Stimulated activated naive B cell treated with anti-CD40 and anti-IgM and Interleukin-4, amounts not matched to agents 10 μg/mL and 1 μg/mL and 100 μg/mL, for 72 hours (primary cell): ENCODE measurements around the gene CIB1.

Experiments
- ATAC-seq, 2 donors: fragments of 150-1000 bp; cut with Tn5 transposase; replicated peaks; 2 replicates each; pipeline ENCODE4 v1.10.0; 2021; ENCODE audit warnings: moderate library complexity in 1 of 2
- DNase-seq: peaks from one replicate; pipeline ENCODE4 v3.0.0; 2021
- H3K27ac Mint-ChIP-seq: one replicate; pipeline ENCODE4 v1.8.0; 2022; ENCODE audit warnings: mild to moderate bottlenecking, mixed read lengths
- H3K27me3 Mint-ChIP-seq, 2 donors: one replicate each; pipeline ENCODE4 v1.8.0; 2022; ENCODE audit warnings: mixed read lengths in 2 of 2
- H3K36me3 Mint-ChIP-seq, 2 donors: one replicate each; pipeline ENCODE4 v1.8.0; 2022; ENCODE audit warnings: mixed read lengths in 2 of 2, mild to moderate bottlenecking in 1 of 2
- H3K4me1 Mint-ChIP-seq, 2 donors: one replicate each; pipeline ENCODE4 v1.8.0; 2022; ENCODE audit warnings: mixed read lengths in 2 of 2, mild to moderate bottlenecking in 1 of 2
- H3K4me3 Mint-ChIP-seq, 2 donors: one replicate each; pipeline ENCODE4 v1.8.0; 2022; ENCODE audit warnings: mild to moderate bottlenecking in 2 of 2, mixed read lengths in 2 of 2, moderate library complexity in 1 of 2
- H3K9me3 Mint-ChIP-seq, 2 donors: one replicate each; pipeline ENCODE4 v1.8.0; 2022; ENCODE audit warnings: mixed read lengths in 2 of 2, mild to moderate bottlenecking in 1 of 2

The CIB1 gene

DNA sequence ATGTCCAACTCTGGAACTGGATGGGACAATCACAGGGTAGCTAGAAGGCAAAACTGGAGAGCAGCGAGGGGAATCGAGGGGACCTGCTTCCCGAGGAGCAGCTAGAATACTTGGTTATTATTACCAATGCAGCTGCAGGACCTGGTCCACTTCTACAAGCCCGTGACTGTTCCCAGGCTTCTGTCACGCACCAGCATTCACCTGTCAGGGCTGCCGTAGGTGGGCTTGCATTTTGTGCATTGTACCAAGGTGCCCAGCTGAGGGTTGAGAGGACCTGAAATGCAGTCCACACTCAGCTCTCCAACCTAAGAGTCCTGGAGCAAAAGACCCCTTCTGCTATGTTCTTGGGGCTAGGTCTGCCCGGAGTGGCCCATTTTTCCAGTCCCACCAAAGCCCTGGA is 30.3 kb downstream of the CIB1 start:
- Mint-ChIP-seq H3K9me3 (no peaks in the 10 kb centered on the region), H3K27ac (no peak overlapping the region), H3K27me3 (no peaks in the 10 kb centered on the region), H3K36me3 (no peaks in the 10 kb centered on the region), H3K4me3 (no peak overlapping the region), H3K4me1 (peaks cover 52 to 87% of the 10 kb centered on the region in 2 donors)
- DNase-seq = no peak
- no peak for ATAC-seq

DNA sequence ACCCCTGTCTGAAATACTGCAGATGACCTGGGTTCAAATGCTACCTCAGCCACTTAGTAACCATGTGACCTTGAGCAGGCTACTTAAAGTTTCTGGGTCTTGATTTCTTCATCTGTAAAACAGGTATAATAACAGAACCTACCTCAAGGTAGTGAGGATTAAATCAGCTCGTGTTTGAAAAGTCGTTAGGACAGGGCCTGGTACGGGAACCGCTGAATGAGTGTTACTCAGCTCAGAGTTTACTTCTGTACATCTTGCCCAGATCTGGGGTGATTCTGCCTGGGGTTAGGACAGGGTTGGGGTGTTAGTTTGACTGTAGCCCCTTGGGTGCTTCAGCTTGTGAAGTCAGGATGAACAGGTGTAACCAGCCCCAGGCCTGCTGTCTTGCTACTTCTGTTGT is 30.8 kb downstream of the CIB1 start:
- H3K36me3 Mint-ChIP-seq = no peaks in the 10 kb centered on the region
- no peak for ATAC-seq
- no peaks in the 10 kb centered on the region for H3K9me3 Mint-ChIP-seq
- H3K4me3 Mint-ChIP-seq = peak overlapping the region; percentile 88 to 97
- H3K27ac Mint-ChIP-seq = peak overlapping the region; percentile 88
- H3K27me3 Mint-ChIP-seq = no peaks in the 10 kb centered on the region
- no peak for DNase-seq
- peaks cover 53 to 86% of the 10 kb centered on the region in 2 donors for H3K4me1 Mint-ChIP-seq

DNA sequence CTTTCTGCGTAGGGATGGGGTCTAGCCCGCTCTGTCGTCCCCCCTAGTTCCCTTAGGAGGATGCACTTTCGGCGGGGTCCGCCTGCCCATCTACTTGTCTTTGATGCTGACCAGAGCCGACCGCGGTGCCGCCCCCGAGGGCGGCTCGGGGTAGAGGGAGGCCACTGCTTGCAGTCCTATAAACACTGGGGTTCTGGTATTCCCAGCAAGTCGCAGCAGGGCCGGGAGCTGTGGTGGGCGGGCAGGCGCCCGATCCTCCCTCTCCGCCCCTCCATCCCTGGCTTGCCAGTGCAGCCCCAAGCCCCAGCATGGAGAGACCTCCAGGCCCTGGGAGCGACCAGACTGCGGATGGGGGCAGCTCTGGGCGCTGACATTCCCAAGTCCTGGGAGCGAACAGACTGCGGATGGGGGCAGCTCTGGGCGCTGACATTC is 31.8 kb downstream of the CIB1 start:
- DNase-seq = no peak
- Mint-ChIP-seq H3K9me3 (no peaks in the 10 kb centered on the region), H3K27me3 (no peaks in the 10 kb centered on the region), H3K4me1 (peaks cover 51 to 76% of the 10 kb centered on the region in 2 donors), H3K36me3 (no peaks in the 10 kb centered on the region), H3K27ac (peak overlapping the region; percentile 88), H3K4me3 (peak overlapping the region; percentile 88 to 97)
- peak; percentile 1 to 7 for ATAC-seq

DNA sequence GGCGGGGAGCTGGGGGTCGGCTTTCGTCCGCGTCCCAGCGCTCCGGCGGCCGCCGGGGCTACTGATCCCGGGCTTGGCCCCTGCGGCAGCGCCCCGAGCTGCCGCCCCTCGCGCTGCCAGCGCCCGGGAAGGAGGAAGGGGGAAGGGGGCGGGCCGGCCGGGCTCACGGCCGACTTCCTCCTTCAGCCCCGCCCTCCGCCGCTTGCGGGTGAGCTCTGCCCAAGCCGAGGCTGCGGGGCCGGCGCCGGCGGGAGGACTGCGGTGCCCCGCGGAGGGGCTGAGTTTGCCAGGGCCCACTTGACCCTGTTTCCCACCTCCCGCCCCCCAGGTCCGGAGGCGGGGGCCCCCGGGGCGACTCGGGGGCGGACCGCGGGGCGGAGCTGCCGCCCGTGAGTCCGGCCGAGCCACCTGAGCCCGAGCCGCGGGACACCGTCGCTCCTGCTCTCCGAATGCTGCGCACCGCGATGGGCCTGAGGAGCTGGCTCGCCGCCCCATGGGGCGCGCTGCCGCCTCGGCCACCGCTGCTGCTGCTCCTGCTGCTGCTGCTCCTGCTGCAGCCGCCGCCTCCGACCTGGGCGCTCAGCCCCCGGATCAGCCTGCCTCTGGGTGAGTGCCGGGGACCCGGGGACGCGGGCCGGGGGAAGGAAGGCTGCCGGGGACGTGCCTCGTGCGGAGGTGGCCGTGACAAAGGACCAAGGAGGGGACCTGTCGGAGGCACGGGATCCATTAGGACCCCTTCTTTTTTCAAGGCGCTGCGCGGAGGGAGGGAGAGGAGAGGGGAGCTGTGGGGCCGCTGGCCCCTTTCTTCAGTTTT is 32.4 kb downstream of the CIB1 start, which contains the start of gene SEMA4B:
TSS of gene SEMA4B (plus strand) at position 201 of the 814 bp plus-strand sequence. CDS start at position 450, 249 bp downstream.
- Mint-ChIP-seq H3K4me3 (peak within 1 kb of the TSS; percentile 92 to 97), H3K36me3 (no peaks in the 10 kb centered on the region), H3K27me3 (no peaks in the 10 kb centered on the region), H3K4me1 (peaks cover 46 to 70% of the 10 kb centered on the region in 2 donors), H3K27ac (peak within 1 kb of the TSS; percentile 92), H3K9me3 (no peaks in the 10 kb centered on the region)
- DNase-seq (no peak), ATAC-seq (peak; percentile 87 to 91)

DNA sequence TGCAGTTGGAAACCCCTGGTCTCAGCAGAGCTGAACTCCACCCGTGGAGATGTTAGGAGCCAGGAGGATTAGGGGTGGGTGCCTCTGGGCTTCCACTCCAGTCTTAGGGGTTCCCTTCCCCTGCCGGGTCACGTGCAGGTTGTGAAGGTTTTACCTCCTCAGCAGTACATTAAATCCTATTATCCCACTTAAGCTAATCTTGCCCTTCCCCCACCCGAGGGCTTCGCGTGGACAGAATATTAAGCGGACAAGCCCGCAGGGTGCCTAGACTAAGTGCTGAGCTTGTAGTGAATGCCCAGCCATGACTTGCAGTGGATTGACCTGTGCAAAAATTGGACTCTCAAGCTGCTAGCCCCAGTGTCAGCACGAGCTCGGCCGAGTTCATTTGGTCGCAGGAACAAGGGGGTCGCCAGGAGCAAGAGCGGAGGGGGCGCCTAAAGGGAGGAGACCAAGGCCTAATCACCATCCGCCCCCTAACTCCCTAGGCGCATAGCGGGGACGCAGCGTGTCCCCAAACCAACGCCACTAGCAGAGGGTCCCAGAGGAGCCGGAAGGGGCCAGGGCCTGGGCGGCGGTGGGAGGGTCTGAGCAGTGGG is 33.1 kb downstream of the CIB1 start:
- no peaks in the 10 kb centered on the region for H3K9me3 Mint-ChIP-seq
- H3K4me3 Mint-ChIP-seq = peak overlapping the region; percentile 92 to 97
- ATAC-seq (peak; percentile 6 to 47), DNase-seq (no peak)
- peaks cover 39 to 65% of the 10 kb centered on the region in 2 donors for H3K4me1 Mint-ChIP-seq
- H3K36me3 Mint-ChIP-seq = no peaks in the 10 kb centered on the region
- peak overlapping the region; percentile 92 for H3K27ac Mint-ChIP-seq
- no peaks in the 10 kb centered on the region for H3K27me3 Mint-ChIP-seq

DNA sequence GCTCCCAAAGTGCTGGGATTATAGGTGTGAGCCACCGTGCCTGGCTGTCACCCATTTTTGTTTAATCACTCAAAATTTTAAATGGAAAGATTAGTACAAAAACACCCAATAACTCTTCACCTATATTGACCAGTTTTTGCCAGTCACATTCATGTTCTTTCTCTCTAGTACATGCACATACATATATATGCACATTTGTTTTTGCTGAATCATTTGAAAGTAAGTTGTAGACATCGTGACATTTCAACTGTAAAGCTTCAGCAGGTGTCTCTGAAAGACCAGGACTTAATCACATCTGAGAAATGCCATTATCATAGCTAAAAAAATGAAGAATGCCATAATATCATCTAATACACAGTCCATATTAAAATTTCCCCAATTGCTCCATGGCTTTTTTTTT is 39.1 kb downstream of the CIB1 start:
- no peak for ATAC-seq
- DNase-seq = no peak
- Mint-ChIP-seq H3K27me3 (no peaks in the 10 kb centered on the region), H3K4me1 (peaks cover 57 to 71% of the 10 kb centered on the region in 2 donors), H3K27ac (peak overlapping the region; percentile 62), H3K36me3 (peaks cover 0 to 5% of the 10 kb centered on the region in 2 donors), H3K9me3 (no peaks in the 10 kb centered on the region), H3K4me3 (peak overlapping the region in 1 of 2 donors; percentile 27)

DNA sequence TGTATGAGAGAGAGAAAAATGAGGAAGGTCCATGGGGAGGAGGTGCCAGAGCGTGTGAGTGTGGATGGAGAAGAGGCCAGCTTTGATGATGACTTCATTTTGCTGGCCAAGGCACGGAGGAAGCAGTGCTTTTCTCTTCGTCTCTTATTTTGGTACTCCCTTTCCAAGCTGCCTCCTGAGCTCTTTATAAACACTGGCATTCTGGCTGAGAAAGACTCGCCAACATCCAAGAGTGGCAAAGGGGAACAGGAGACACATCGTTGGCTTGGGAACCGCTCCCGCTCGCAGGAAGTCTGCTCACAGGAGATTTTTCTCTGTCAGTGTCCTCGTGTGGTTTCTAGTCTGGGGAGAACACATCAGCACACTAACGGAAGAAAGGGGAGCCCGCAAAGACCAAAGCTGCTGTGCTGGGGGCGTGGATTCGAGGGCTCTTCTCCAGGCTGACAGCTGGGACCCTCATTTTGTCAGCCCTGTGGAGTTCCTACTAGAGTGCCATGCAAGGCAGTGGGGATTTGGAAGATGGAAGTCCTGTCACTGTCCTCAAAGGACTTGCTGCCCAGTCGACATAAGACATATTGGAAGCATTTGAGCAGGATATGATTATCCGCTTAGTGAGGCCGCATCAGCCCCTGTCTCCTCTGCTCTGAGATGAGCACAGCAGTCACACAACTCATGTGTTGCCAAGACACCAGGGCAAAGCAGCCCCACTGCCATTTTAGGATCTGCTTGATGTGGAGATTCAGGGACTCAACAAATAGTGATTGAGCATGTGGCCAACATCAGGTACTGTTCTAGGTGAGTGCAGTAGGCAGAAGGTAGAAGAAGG is 40.6 kb downstream of the CIB1 start:
- no peaks in the 10 kb centered on the region for H3K9me3 Mint-ChIP-seq
- H3K27ac Mint-ChIP-seq = peak overlapping the region; percentile 91
- ATAC-seq (no peak), DNase-seq (no peak)
- no peaks in the 10 kb centered on the region for H3K27me3 Mint-ChIP-seq
- H3K36me3 Mint-ChIP-seq = peaks cover 0 to 5% of the 10 kb centered on the region in 2 donors
- peak overlapping the region; percentile 5 to 73 for H3K4me3 Mint-ChIP-seq
- peaks cover 55 to 70% of the 10 kb centered on the region in 2 donors for H3K4me1 Mint-ChIP-seq

DNA sequence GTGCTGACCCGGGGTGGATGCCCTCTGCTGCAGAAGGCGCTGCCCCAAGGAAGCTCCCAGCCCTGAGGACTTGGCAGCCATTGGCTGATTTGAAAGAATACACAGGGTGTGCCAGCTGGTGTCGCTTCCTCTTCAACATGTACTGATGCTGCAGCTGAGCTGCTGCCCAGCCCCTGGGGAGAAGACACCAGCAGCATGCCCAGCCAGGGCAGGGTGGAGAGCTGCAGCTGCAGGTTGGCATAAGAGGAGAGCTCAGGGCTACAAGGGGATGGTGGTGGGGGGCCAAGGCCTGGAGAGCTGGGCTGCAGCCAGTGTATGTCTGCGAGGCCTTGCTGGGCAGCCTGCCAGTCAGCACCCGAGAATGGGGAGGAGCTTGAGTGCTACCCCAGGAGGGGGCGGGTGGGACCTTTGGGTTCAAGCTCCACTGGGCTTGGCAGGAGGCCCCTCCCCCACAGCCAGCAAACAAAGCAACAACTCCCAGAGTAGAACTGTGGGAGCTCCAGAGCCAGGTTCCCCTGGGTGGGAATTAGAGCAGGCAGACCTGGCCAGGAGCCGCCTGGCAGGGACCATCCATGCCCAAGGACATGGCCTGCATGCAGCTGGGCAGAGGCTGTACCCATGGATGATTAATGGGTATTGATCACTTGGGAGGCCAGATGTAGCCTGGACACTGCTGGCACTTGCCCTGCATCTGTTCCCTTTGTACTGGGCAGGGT is 41.8 kb downstream of the CIB1 start:
- H3K27me3 Mint-ChIP-seq = no peaks in the 10 kb centered on the region
- H3K36me3 Mint-ChIP-seq = peaks cover 0 to 10% of the 10 kb centered on the region in 2 donors
- H3K27ac Mint-ChIP-seq = peak overlapping the region; percentile 92
- peak overlapping the region; percentile 78 to 80 for H3K4me3 Mint-ChIP-seq
- no peaks in the 10 kb centered on the region for H3K9me3 Mint-ChIP-seq
- DNase-seq (peak; percentile 70), ATAC-seq (peak; percentile 88 to 90)
- H3K4me1 Mint-ChIP-seq = peaks cover 60 to 79% of the 10 kb centered on the region in 2 donors

DNA sequence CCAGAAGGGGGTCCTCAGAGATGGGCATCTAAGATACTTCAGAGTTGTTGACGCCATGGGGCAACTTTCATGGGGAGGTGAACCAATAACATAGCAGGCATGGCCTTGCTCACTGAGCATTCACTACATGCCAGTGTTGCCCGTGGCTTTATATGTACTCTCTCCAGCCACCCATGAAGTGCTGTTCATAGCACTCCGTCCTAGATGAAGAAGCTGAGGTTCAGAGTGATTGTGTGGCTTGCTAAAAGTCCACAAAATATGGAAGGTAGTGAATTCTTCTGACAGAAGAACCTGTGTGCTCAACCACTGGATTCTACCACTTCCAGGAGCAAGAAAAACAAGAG is 42.4 kb downstream of the CIB1 start:
- no peak for DNase-seq
- peak; percentile 48 to 53 for ATAC-seq
- peak overlapping the region; percentile 78 to 80 for H3K4me3 Mint-ChIP-seq
- peaks cover 61 to 81% of the 10 kb centered on the region in 2 donors for H3K4me1 Mint-ChIP-seq
- H3K9me3 Mint-ChIP-seq = no peaks in the 10 kb centered on the region
- no peaks in the 10 kb centered on the region for H3K27me3 Mint-ChIP-seq
- H3K36me3 Mint-ChIP-seq = peaks cover 0 to 10% of the 10 kb centered on the region in 2 donors
- H3K27ac Mint-ChIP-seq = peak overlapping the region; percentile 92

DNA sequence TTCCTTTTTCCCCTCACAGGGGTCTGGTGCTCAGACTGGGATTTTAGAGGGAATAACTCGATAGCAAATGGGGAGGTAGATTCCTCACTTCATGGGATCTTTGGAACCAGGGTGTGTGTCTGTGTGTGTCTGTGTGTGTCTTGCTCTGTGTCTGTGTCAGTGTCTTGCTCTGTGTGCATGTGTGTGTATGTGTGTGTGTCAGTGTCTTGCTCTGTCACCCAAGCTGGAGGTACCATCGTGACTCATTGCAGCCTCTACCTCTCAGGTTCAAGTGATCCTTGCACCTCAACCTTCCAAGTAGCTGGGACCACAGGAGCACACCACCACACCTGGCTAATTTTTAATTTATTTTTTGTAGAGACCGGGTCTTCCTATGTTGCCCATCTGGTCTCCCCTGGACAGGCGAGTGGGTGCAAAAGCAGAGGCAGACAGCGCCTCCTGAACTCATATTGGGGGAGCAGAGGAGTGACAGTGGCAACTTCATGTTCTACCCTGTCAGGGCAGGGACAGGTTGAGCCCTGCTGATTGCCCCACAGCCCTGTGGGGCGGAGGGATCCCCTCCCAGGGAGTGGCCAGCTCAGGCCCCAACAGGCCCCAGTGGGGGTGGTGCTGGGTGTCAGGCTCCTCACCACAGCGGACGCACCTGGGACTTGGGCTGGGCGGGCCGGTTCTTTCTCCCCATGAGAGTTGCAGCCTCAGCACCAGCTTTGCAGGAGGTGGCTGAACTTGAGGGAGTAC is 43.0 kb downstream of the CIB1 start:
- Mint-ChIP-seq H3K9me3 (no peaks in the 10 kb centered on the region), H3K4me1 (peaks cover 61 to 80% of the 10 kb centered on the region in 2 donors), H3K36me3 (peaks cover 0 to 10% of the 10 kb centered on the region in 2 donors), H3K4me3 (peak overlapping the region; percentile 78 to 80), H3K27me3 (no peaks in the 10 kb centered on the region), H3K27ac (peak overlapping the region; percentile 67)
- peak; percentile 44 to 51 for ATAC-seq
- DNase-seq = no peak

DNA sequence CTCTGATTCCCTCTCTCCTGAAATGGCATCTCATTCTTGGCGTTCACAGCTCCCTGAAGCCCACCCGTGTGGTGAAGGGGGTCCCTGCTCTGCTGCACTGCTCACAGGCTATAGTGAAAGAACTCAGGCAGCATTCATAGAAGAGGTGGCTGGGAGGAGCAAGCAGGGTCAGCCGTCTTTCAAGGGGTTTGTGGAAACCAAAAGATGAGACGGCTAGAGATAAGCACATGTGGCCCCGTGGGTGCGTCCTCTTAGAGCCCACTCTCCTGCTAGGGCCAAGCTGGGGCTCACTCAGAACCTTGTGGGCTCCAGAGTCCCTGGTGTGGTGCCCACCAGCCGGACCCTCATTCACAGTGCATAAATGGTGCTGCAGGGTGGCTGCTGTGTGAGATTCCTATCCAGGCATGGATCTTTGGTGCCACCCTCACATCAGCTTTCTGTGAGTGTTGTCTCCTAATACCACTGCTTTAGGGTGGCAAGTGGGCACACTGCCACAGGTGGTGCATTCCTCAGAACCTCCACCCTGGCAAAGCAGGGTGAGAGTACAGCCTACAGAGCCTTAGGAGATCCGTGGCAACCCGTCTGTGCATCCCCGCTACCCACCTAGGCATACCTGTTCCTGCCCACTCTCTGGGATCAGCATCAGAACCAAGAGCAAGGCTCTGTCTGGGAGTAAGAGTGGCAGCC is 43.8 kb downstream of the CIB1 start:
- no peak for DNase-seq
- Mint-ChIP-seq H3K27me3 (no peaks in the 10 kb centered on the region), H3K27ac (peak overlapping the region; percentile 67), H3K36me3 (peaks cover 0 to 10% of the 10 kb centered on the region in 2 donors), H3K9me3 (no peaks in the 10 kb centered on the region), H3K4me1 (peaks cover 60 to 79% of the 10 kb centered on the region in 2 donors), H3K4me3 (peak overlapping the region; percentile 15 to 26)
- ATAC-seq = no peak

DNA sequence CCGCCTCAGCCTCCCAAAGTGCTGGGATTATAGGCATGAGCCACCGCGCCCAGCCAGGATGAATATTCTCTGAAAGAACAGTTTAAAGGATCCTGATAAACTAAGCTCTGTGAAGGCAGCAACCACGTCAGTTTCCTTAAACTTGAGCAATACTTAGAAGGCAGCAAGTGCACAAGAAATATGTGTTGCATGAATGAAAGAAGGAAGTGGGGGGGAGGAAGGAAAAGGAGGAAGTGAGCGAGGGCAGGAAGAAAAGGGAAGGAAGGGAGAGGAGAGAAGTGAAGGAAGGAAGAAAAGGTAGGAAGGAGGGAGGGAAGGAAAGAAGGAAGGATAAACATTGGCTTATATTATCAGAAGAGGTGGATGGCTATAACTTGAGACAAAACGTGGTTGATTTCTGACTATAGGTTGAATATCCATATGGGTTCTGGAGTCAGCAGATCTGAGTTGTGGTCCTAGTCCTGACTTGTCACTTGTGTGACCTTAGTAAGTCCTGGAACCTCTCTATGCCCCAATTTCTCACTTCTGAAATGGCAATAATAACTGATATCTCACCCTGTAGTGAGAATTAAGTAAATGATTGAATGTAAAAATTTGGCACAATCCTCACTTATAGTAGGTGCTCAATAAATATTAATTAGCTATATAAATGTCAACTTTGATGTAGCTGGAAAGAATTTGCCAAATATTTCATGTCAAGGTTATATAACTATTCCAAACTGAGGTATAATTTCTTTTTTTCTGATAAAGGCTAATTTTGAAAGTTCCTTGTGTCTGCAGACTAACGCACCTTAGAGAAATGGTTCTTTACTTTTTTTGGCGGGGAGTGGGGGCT is 44.6 kb downstream of the CIB1 start:
- peaks cover 0 to 5% of the 10 kb centered on the region in 2 donors for H3K36me3 Mint-ChIP-seq
- no peaks in the 10 kb centered on the region for H3K27me3 Mint-ChIP-seq
- no peak for ATAC-seq
- H3K4me1 Mint-ChIP-seq = peaks cover 59 to 78% of the 10 kb centered on the region in 2 donors
- DNase-seq = no peak
- H3K4me3 Mint-ChIP-seq = no peak overlapping the region
- no peaks in the 10 kb centered on the region for H3K9me3 Mint-ChIP-seq
- peak overlapping the region; percentile 77 for H3K27ac Mint-ChIP-seq
